ENCODE measurements around the gene ADH7. TPM values are rescaled to one million over a fixed set of nuclear protein-coding genes. Genes with fewer than 3 reads are reported as not detected.

ADH7 gene
- total and polyA plus RNA-seq, 2 of the 13 experiments (the other 11 are each of a cell fraction or from before 2014, with no cell fraction given): not detected

DNA sequence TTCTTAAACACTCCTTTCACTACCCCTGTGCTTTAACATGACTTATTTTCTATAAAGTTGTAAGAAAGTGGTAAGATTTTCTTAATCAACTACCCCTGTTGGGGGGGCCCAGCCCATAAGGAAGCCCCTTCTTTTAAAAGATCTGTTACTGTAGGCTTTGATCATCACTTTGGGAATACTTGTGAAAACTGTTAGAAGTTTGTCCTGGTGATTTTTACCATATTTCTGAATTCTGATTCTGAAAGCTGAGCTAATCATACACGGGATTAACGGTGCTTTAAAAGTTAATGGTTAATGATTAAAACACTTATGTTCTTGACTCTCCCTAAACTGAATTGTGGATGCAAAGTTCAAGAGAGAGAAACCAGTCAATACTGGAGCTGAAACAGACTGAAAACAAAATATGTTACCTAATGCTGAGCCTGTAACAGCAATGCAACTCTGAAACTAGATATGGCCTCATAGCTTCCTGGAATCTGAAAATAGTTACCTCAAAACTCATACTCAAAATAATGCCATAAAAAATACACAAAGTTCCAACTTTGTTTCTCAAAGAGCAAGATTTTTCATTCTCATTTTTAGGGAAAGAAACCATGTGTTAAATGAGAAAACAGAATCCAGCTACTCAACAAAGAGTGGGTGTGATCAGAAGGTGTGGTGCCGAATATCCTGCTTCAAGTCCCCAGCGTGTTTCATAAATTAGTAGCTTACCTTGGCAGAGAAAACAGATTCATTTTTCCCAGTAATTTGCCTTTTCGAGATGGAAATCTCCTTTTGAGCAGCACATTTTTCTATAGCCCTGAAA, 31.6 kb downstream of the ADH7 start (continued):
- TF ChIP-seq MED13 (CRISPR knock-in tag; IDR thresholded peaks at IDR 0.05): 0 out of 2 replicates have a peak, but pooled peaks have one; percentile 18
- TF ChIP-seq ARNTL (CRISPR knock-in tag; IDR thresholded peaks at IDR 0.05): no peak
- peak; percentile 45 for TF ChIP-seq TCF7 (IDR thresholded peaks at IDR 0.05; ENCODE audit: low read depth)
- TF ChIP-seq, protein P1, sequence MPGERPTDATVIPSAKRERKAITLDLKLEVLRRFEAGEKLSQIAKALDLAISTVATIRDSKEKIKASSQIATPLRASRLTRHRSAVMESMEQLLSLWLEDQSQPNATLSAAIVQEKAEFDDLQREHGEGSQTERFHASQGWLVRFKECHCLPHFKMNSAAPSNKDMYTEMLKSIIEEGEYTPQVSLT (CRISPR knock-in tag; IDR thresholded peaks at IDR 0.05; ENCODE audit: borderline replicate concordance, low read depth): no peak
- peak; percentile 81; the same call in 1 of the 2 replicates for TF ChIP-seq SIX4 (CRISPR knock-in tag; IDR thresholded peaks at IDR 0.05)
- TF ChIP-seq NR2F1 (CRISPR knock-in tag; IDR thresholded peaks at IDR 0.05): no peak
- TF ChIP-seq, protein P2, sequence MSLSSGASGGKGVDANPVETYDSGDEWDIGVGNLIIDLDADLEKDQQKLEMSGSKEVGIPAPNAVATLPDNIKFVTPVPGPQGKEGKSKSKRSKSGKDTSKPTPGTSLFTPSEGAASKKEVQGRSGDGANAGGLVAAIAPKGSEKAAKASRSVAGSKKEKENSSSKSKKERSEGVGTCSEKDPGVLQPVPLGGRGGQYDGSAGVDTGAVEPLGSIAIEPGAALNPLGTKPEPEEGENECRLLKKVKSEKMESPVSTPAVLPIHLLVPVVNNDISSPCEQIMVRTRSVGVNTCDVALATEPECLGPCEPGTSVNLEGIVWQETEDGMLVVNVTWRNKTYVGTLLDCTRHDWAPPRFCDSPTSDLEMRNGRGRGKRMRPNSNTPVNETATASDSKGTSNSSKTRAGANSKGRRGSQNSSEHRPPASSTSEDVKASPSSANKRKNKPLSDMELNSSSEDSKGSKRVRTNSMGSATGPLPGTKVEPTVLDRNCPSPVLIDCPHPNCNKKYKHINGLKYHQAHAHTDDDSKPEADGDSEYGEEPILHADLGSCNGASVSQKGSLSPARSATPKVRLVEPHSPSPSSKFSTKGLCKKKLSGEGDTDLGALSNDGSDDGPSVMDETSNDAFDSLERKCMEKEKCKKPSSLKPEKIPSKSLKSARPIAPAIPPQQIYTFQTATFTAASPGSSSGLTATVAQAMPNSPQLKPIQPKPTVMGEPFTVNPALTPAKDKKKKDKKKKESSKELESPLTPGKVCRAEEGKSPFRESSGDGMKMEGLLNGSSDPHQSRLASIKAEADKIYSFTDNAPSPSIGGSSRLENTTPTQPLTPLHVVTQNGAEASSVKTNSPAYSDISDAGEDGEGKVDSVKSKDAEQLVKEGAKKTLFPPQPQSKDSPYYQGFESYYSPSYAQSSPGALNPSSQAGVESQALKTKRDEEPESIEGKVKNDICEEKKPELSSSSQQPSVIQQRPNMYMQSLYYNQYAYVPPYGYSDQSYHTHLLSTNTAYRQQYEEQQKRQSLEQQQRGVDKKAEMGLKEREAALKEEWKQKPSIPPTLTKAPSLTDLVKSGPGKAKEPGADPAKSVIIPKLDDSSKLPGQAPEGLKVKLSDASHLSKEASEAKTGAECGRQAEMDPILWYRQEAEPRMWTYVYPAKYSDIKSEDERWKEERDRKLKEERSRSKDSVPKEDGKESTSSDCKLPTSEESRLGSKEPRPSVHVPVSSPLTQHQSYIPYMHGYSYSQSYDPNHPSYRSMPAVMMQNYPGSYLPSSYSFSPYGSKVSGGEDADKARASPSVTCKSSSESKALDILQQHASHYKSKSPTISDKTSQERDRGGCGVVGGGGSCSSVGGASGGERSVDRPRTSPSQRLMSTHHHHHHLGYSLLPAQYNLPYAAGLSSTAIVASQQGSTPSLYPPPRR (CRISPR knock-in tag; IDR thresholded peaks at IDR 0.05; ENCODE audit: borderline replicate concordance): peak; percentile 66; the same call in 1 of the 2 replicates
- TF ChIP-seq, protein P3, sequence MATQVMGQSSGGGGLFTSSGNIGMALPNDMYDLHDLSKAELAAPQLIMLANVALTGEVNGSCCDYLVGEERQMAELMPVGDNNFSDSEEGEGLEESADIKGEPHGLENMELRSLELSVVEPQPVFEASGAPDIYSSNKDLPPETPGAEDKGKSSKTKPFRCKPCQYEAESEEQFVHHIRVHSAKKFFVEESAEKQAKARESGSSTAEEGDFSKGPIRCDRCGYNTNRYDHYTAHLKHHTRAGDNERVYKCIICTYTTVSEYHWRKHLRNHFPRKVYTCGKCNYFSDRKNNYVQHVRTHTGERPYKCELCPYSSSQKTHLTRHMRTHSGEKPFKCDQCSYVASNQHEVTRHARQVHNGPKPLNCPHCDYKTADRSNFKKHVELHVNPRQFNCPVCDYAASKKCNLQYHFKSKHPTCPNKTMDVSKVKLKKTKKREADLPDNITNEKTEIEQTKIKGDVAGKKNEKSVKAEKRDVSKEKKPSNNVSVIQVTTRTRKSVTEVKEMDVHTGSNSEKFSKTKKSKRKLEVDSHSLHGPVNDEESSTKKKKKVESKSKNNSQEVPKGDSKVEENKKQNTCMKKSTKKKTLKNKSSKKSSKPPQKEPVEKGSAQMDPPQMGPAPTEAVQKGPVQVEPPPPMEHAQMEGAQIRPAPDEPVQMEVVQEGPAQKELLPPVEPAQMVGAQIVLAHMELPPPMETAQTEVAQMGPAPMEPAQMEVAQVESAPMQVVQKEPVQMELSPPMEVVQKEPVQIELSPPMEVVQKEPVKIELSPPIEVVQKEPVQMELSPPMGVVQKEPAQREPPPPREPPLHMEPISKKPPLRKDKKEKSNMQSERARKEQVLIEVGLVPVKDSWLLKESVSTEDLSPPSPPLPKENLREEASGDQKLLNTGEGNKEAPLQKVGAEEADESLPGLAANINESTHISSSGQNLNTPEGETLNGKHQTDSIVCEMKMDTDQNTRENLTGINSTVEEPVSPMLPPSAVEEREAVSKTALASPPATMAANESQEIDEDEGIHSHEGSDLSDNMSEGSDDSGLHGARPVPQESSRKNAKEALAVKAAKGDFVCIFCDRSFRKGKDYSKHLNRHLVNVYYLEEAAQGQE (IDR thresholded peaks at IDR 0.05; ENCODE audit: borderline replicate concordance in 1 of 2, low read depth in 1 of 2, low read length in 2 of 2): no peak
- TF ChIP-seq HNF4A (CRISPR knock-in tag; IDR thresholded peaks at IDR 0.05): peak; percentile 93
- peak; percentile 90 for TF ChIP-seq CEBPG (CRISPR knock-in tag; IDR thresholded peaks at IDR 0.05)
- TF ChIP-seq ZBTB42 (CRISPR knock-in tag; IDR thresholded peaks at IDR 0.05): no peak
- TF ChIP-seq SETDB1 (CRISPR knock-in tag; IDR thresholded peaks at IDR 0.05; ENCODE audit: borderline replicate concordance): no peak
- TF ChIP-seq FOXK1 (CRISPR knock-in tag; IDR thresholded peaks at IDR 0.05; ENCODE audit: borderline replicate concordance, low read depth): peak; percentile 81; the same call in 1 of the 2 replicates
- TF ChIP-seq, protein P4, sequence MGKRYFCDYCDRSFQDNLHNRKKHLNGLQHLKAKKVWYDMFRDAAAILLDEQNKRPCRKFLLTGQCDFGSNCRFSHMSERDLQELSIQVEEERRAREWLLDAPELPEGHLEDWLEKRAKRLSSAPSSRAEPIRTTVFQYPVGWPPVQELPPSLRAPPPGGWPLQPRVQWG (CRISPR knock-in tag; IDR thresholded peaks at IDR 0.05; ENCODE audit: borderline replicate concordance, low read depth): no peak
- TF ChIP-seq MBD4 (IDR thresholded peaks at IDR 0.05; ENCODE audit: borderline replicate concordance, low read length): peak; percentile 78; the same call in 1 of the 2 replicates
- TF ChIP-seq ZNF331 (CRISPR knock-in tag; IDR thresholded peaks at IDR 0.05): peak; percentile 84
- TF ChIP-seq, protein P5, sequence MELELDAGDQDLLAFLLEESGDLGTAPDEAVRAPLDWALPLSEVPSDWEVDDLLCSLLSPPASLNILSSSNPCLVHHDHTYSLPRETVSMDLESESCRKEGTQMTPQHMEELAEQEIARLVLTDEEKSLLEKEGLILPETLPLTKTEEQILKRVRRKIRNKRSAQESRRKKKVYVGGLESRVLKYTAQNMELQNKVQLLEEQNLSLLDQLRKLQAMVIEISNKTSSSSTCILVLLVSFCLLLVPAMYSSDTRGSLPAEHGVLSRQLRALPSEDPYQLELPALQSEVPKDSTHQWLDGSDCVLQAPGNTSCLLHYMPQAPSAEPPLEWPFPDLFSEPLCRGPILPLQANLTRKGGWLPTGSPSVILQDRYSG (CRISPR knock-in tag; IDR thresholded peaks at IDR 0.05): peak; percentile 48; the same call in 1 of the 2 replicates
- 0 out of 2 replicates have a peak, but pooled peaks have one; percentile 16 for TF ChIP-seq JUN (CRISPR knock-in tag; IDR thresholded peaks at IDR 0.05)
- peak; percentile 66; the same call in 1 of the 2 replicates for TF ChIP-seq HDAC2 (CRISPR knock-in tag; IDR thresholded peaks at IDR 0.05)

Data from HepG2 (cell line).